HepG2 (cell line): ENCODE data around the gene POFUT2. TPM values are rescaled to one million over a fixed set of nuclear protein-coding genes. Genes with fewer than 3 reads are reported as not detected.

Source experiments
- ARID2 ChIP-seq: sonication (generic); formaldehyde crosslinking; IDR thresholded peaks from 2 replicates; pipeline ENCODE4 v1.8.1; 2022; ENCODE audit warnings: mild to moderate bottlenecking, missing genetic modification reagents, borderline replicate concordance
- FIP1L1 ChIP-seq: fragments of 200-400 bp; formaldehyde crosslinking; IDR thresholded peaks from 2 replicates; pipeline ENCODE4 v1.6.1; 2018; ENCODE audit warnings: low read depth, mild to moderate bottlenecking, low read length, moderate library complexity, borderline replicate concordance; ENCODE audit not compliant: insufficient read depth
- FOXM1 ChIP-seq: sonication (generic); formaldehyde crosslinking; IDR thresholded peaks from 2 replicates; pipeline ENCODE4 v1.5.0; 2020; ENCODE audit warnings: missing genetic modification reagents
- KDM6A ChIP-seq: IDR thresholded peaks from 2 replicates; pipeline ENCODE4 v1.6.1; 2016; ENCODE audit warnings: low read depth
- MEIS1 ChIP-seq: sonication (generic); formaldehyde crosslinking; IDR thresholded peaks from 2 replicates; pipeline ENCODE4 v1.9.0; 2021; ENCODE audit warnings: mild to moderate bottlenecking, missing genetic modification reagents, moderate library complexity, borderline replicate concordance
- MXD4 ChIP-seq: IDR thresholded peaks from 2 replicates; pipeline ENCODE4 v1.6.1; 2016; ENCODE audit warnings: mild to moderate bottlenecking, missing biosample characterization, missing genetic modification reagents
- POLR2AphosphoS2 ChIP-seq: IDR thresholded peaks from 2 replicates; pipeline ENCODE4 v1.6.1; 2011; ENCODE audit warnings: low read depth, low read length, improper control_type of control experiment
- POLR2G ChIP-seq: fragments of 200-400 bp; formaldehyde crosslinking; IDR thresholded peaks from 2 replicates; pipeline ENCODE4 v1.6.1; 2018; ENCODE audit warnings: mild to moderate bottlenecking, low read depth, low read length, moderate library complexity
- REL ChIP-seq: sonication (generic); formaldehyde crosslinking; conservative IDR thresholded peaks from 2 replicates; pipeline ENCODE4 v1.8.0; 2022; ENCODE audit warnings: mild to moderate bottlenecking, missing genetic modification reagents, moderate library complexity
- SETDB1 ChIP-seq: sonication (generic); formaldehyde crosslinking; IDR thresholded peaks from 2 replicates; pipeline ENCODE4 v1.5.1; 2020; ENCODE audit warnings: missing genetic modification reagents, mild to moderate bottlenecking, borderline replicate concordance
- TARDBP ChIP-seq: sonication (generic); formaldehyde crosslinking; IDR thresholded peaks from 2 replicates; pipeline ENCODE4 v1.8.0; 2022; ENCODE audit warnings: mild to moderate bottlenecking, missing genetic modification reagents
- ZNF101 ChIP-seq: sonication (generic); formaldehyde crosslinking; IDR thresholded peaks from 2 replicates; pipeline ENCODE4 v1.4.0; 2020; ENCODE audit warnings: mild to moderate bottlenecking, low read depth, missing genetic modification reagents, borderline replicate concordance
- ZNF432 ChIP-seq: sonication (generic); formaldehyde crosslinking; IDR thresholded peaks from 2 replicates; pipeline ENCODE4 v1.5.0; 2020; ENCODE audit warnings: missing genetic modification reagents, mild to moderate bottlenecking, borderline replicate concordance
- ZNF598 ChIP-seq: sonication (generic); formaldehyde crosslinking; IDR thresholded peaks from 2 replicates; pipeline ENCODE4 v1.5.1; 2020; ENCODE audit warnings: mild to moderate bottlenecking, missing genetic modification reagents, borderline replicate concordance
- ZNF652 ChIP-seq: IDR thresholded peaks from 2 replicates; pipeline ENCODE4 v1.6.1; 2016; ENCODE audit warnings: low read depth, borderline replicate concordance
- ZNF761 ChIP-seq: sonication (generic); formaldehyde crosslinking; conservative IDR thresholded peaks from 2 replicates; pipeline ENCODE4 v1.4.0; 2020; ENCODE audit warnings: mild to moderate bottlenecking, missing genetic modification reagents
- polyA plus RNA-seq, 8 experiments: library from polyadenylated mRNA; depleted of rRNA in 3 of 8; stranded (reverse) in 7 of 8; unstranded in 1 of 8; fragments of >200 nt; fragmentation: Illumina TruSeq in 4 of 8; extraction: Trizol in 4 of 8; gene quantifications; 2 replicates each; pipeline versions ENCODE4 v1.2.1 to v1.2.3, GENCODE V29; 2011 to 2016; ENCODE audit warnings: low read depth in 4 of 8, missing spikeins in 1 of 8, mixed read lengths in 1 of 8; ENCODE audit not compliant: insufficient read depth in 1 of 8
- total RNA-seq, 5 experiments: library from RNA; depleted of rRNA; stranded (reverse); fragments of >200 nt; fragmentation: Illumina TruSeq; extraction: Trizol; gene quantifications; 2 replicates each; pipeline ENCODE4 v1.2.3, GENCODE V29; 2016; ENCODE audit warnings: low read depth in 1 of 5
- TF ChIP-seq, protein P1 (sequence below): sonication (generic); formaldehyde crosslinking; IDR thresholded peaks from 2 replicates; pipeline ENCODE4 v1.9.0; 2021; ENCODE audit warnings: missing genetic modification reagents, borderline replicate concordance
- TF ChIP-seq, protein P2 (sequence below): sonication (generic); formaldehyde crosslinking; IDR thresholded peaks from 2 replicates; pipeline ENCODE4 v1.5.1; 2020; ENCODE audit warnings: mild to moderate bottlenecking, moderate library complexity, missing genetic modification reagents
- TF ChIP-seq, protein P3 (sequence below): IDR thresholded peaks from 2 replicates; pipeline ENCODE4 v1.6.1; 2016; ENCODE audit warnings: low read depth, control low read depth

POFUT2 gene
- total and polyA plus RNA-seq, 2 of the 13 experiments (the other 11 are each of a cell fraction or from before 2014, with no cell fraction given) = 22.8 to 24.0 TPM

DNA sequence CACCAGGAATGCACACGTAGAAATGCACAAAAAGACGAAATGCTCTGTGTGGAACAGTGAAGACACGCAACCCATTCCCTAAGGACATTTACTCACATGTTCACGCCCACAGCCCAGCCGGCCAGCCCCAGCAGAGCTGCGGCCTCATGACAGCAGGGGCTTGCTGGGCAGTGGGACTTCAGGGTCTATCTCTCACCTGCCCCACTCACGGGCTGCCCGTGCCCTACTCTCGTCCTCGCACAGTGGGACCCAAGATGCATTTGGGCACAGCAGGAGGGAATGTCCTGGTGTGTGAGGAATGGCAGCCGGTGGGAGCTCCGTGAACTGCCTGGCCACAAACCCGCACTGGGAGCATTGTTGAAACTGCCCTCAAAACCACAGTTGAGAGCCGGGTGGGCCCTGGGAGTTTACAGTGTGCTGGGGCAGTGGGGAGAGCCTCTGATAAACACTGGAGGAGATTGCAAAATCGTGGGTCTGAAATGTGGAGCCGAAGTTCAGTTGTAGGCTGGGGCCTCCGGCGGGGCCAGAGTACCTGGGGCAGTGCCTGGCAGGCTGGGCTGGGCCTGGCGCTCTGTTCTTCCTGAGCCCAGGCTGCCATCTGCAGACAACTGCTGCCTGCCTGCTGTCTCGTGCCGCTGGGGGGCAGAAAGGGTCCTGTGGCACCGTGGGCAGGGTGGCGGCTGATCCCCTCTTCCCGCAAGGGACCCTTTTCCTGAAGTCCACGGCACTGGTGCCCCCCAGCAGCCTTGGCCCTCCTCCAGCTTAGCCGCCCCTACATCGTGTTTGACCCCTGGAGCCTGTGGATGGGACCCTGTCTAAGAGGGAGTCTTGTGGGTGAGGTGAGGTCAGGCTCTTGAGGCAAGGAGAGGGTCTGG is 20.7 kb upstream of the POFUT2 start (continued):
- TF ChIP-seq, protein P1, sequence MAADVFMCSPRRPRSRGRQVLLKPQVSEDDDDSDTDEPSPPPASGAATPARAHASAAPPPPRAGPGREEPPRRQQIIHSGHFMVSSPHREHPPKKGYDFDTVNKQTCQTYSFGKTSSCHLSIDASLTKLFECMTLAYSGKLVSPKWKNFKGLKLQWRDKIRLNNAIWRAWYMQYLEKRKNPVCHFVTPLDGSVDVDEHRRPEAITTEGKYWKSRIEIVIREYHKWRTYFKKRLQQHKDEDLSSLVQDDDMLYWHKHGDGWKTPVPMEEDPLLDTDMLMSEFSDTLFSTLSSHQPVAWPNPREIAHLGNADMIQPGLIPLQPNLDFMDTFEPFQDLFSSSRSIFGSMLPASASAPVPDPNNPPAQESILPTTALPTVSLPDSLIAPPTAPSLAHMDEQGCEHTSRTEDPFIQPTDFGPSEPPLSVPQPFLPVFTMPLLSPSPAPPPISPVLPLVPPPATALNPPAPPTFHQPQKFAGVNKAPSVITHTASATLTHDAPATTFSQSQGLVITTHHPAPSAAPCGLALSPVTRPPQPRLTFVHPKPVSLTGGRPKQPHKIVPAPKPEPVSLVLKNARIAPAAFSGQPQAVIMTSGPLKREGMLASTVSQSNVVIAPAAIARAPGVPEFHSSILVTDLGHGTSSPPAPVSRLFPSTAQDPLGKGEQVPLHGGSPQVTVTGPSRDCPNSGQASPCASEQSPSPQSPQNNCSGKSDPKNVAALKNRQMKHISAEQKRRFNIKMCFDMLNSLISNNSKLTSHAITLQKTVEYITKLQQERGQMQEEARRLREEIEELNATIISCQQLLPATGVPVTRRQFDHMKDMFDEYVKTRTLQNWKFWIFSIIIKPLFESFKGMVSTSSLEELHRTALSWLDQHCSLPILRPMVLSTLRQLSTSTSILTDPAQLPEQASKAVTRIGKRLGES (CRISPR knock-in tag) = no peak
- TF ChIP-seq MXD4 (CRISPR knock-in tag) (peak; percentile 31; the same call in 1 of the 2 replicates), ZNF652 (CRISPR knock-in tag) (no peak), SETDB1 (CRISPR knock-in tag) (no peak), ZNF761 (CRISPR knock-in tag) (peak; percentile 75; the same call in 1 of the 2 replicates), ARID2 (CRISPR knock-in tag) (no peak), REL (CRISPR knock-in tag) (no peak), MEIS1 (CRISPR knock-in tag) (peak; percentile 82), KDM6A (CRISPR knock-in tag) (peak; percentile 84), TARDBP (CRISPR knock-in tag) (no peak), FOXM1 (no peak), ZNF598 (CRISPR knock-in tag) (peak; percentile 74; the same call in 1 of the 2 replicates), FIP1L1 (no peak), POLR2G (peak; percentile 79), ZNF432 (CRISPR knock-in tag) (peak; percentile 60; the same call in 1 of the 2 replicates), POLR2AphosphoS2 (no peak), ZNF101 (CRISPR knock-in tag) (0 out of 2 replicates have a peak, but pooled peaks have one; percentile 80)
- TF ChIP-seq, protein P2, sequence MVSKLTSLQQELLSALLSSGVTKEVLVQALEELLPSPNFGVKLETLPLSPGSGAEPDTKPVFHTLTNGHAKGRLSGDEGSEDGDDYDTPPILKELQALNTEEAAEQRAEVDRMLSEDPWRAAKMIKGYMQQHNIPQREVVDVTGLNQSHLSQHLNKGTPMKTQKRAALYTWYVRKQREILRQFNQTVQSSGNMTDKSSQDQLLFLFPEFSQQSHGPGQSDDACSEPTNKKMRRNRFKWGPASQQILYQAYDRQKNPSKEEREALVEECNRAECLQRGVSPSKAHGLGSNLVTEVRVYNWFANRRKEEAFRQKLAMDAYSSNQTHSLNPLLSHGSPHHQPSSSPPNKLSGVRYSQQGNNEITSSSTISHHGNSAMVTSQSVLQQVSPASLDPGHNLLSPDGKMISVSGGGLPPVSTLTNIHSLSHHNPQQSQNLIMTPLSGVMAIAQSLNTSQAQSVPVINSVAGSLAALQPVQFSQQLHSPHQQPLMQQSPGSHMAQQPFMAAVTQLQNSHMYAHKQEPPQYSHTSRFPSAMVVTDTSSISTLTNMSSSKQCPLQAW (CRISPR knock-in tag) = peak; percentile 51; the same call in 1 of the 2 replicates
- TF ChIP-seq, protein P3, sequence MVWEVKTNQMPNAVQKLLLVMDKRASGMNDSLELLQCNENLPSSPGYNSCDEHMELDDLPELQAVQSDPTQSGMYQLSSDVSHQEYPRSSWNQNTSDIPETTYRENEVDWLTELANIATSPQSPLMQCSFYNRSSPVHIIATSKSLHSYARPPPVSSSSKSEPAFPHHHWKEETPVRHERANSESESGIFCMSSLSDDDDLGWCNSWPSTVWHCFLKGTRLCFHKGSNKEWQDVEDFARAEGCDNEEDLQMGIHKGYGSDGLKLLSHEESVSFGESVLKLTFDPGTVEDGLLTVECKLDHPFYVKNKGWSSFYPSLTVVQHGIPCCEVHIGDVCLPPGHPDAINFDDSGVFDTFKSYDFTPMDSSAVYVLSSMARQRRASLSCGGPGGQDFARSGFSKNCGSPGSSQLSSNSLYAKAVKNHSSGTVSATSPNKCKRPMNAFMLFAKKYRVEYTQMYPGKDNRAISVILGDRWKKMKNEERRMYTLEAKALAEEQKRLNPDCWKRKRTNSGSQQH (CRISPR knock-in tag) = no peak
